ENCODE results near the gene PLIN3.
"Not testable (repeated sequence)": the region's sequence is repeated elsewhere in the genome, so short reads cannot be mapped to it uniquely, and the experiment has no call there.

The PLIN3 gene

DNA sequence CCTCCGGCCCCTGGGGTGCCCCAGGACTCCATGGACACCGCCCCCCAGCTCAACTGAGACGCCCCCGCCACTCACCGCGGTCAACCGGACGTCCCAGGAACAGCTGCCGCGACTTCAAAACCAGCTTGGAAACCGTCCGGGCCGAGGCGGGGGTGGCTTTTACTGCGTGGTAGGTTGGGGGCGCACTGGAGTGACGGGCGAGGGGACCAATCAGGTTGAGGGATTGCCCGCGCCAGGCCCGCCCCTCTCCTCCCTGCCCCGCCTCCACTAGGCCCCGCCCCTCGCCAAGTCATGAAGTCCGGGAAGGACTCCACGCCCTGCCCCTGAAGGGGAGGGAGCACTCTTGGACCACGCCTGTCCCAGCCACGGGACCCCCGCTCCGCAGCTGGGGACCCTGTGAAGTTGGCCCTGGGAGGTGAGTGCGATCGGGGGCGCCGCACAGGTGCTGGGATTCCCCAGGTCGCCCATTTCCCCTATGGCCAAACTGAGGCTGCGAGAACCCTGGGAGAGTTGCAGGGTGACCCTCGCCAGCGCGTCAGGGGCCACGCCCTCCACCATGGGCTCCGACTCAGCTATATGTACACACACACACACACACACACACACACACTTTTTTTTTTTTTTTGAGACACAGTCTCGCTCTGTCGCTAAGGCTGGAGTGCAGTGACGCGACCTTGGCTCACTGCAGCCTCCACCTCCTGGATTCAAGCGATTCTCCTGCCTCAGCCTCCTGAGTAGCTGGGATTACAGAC lies at the start of gene PLIN3:
TSS of gene PLIN3 (minus strand) at position 134 of the 752 bp plus-strand sequence. CDS start 6,273 bp downstream, outside the sequence.
- peak; percentile 95 for DNase-seq

DNA sequence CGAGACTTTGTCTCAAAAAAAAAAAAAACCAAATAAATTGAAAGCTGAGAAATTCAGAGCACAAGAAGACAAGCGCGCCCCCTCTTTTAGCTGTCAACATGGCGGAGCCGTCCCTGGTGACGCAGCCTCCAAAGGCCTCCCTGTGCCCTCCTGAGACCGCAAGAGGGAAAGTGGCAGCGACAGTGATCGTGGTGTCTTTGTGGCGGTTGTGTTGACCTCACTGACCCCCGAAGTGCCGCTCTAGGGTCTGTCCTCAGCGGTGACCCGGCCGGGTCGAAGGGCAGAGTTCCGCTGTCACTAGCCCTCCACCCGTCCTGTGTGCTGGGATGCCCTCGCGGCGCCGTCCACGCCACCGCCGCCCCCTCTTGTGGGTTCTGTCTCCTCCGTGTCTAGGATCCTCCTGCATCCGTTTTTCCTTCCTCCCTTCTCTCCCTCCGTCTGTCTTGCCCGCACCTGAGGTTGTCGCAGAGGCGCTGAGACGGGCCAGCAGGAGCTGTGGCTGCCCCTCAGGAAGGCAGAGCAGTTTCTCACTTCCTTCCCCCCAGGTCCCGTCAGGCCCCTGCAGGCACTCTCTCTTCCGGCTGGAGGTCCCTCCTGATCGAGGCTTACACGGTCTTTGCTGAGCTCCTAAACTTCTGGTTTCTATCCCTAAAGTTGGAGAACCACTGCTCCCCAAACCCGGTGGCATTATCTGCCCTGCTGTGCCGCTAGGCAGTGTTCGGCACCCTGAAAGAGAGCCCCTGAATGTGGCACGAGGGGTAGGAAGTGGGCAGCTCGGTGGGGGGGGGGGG lies 49.0 kb upstream of the PLIN3 start:
- no peak for DNase-seq

GRCh38 chr19:4914736-4915501 lies 47.5 kb upstream of the PLIN3 start:
- peak; percentile 61 for DNase-seq

GRCh38 chr19:4913996-4914735 lies 46.7 kb upstream of the PLIN3 start:
- DNase-seq = no peak

DNA sequence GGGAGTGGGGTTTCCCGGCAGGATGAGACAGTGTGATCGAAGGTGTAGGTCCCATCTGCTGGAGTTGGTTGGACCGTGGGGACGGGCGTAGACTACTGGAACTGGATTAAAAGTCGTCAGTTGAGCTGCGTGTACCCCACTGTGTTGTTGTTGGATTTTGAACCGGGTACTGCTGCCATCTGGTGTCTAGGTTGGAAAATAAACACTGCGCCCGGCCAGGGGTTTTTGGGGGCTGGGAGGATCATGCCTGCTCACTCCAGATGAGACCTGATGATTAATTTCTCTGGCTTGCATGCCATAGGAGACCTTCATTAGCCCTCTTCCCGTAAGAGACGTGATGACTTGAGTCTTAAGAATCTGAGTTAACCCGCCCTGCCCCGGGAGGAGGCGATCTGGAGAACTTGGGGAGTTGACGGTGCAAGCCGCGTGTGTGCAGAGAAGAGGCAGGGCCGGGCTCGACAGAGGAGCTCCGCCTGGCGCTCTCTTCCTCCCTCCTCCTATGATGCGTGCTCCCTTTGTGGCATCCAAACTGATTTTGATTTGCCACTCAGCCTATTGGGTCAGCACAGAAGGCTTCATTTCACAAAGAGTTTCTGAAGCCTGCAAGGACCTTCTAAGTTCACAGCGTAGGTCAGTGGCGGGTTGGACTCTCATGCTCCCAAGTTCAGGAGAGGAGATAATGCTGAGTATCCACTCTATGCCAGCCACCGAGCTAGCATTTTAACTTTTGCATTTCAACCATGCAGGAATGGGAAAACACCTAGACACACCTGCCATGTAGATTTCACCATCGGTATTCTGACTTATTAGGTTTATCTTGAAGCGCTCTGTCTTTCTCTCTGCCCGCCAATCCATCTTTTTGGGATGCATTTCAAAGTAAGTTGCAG lies 44.6 kb upstream of the PLIN3 start:
- peak; percentile 60 for DNase-seq

DNA sequence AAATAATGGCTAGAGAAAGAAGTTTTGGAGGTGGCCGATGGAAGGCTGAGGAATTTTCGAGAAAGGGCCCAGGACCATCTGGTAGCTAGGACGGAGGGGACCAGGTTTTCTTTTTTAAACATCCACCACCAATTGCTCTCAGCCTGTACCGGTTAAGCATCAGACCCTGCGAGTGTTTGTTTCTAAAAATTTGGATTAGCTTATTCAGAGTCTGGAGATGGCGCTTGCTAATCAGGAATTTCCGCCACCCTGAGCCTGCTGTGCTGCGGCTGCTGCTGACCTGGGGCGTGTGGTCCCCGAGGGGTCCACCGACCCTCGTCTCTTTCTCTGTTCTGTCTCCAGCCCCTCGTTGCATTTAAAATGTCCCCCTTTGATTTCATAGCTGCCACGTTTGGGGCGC lies 43.8 kb upstream of the PLIN3 start:
- no peak for DNase-seq

GRCh38 chr19:4910594-4911281 lies 43.3 kb upstream of the PLIN3 start:
- DNase-seq = no peak

DNA sequence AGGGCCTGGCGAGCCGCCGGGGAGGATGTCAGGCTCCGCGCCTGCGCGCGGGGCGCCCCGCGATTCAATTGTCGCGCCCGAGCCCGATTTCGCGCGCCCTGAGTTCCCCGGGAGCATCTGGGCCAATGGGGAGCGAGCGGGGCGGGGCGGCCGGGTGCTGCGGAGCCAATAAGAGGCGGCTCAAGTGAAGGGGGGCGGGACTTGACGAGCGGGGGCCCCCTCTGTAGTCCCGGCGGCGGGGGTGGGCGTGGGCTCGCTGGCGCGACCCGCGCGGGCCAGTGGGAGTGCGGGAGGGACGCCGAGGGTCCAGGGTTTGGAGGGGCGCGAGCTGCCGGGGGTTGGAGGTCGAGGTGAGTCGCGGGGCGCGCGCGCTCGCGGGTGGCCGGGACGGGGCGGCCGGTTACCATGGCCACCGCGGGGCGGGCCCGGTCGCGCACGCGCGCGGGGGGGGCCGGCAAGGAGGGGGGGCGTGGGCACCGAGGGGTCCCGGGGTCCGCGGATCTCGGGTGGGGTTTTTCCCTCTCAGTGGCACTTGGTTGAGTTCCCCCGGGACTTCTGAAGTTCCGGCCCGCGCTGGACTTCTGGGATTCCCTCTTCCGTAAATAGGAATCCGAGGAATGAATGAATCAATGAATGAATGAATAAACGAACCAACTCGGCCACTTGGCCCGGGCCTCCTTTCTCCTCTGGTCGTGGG lies 42.6 kb upstream of the PLIN3 start:
- peak; percentile 93 for DNase-seq

DNA sequence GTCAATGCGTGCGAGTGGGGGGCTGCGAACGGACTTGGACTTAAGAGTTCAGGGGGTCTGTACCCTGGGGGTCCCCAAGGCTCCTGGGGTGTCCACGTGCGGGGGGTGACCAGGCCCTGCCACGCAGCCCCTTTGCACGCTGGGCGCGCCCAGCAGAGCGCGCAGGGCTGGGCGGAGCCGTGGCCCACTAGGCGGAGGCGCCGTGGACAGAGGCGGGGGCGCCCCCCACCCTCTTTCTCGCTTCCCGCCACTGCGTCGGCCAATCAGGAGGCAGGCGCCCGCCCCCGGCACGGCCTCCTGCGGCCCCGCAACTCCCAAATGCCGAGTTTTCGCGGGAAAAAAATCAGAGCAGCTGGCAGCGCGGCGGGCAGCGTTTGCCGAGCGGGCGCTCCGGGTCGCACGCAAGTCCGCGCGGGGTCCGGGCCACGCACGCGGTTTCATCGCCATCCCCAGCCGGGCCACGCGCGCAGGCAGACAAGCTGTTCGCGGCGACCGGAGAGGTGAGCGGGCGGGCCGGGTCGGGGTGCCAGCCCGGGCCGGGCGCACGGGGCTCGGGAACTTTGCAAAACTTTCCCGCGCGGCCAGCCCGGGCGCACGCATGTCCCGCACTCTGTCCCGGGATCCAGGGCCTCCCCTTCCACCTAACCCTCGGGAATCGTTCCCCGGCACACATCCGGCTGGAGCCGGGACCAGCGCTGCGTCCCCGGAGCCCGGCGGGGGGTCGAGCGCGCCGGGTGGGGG lies 41.9 kb upstream of the PLIN3 start, which contains the start of gene UHRF1:
TSS of gene UHRF1 (plus strand) at position 346 of the 741 bp plus-strand sequence. CDS start 1,385 bp downstream, outside the sequence.
- DNase-seq = peak; percentile 68

DNA sequence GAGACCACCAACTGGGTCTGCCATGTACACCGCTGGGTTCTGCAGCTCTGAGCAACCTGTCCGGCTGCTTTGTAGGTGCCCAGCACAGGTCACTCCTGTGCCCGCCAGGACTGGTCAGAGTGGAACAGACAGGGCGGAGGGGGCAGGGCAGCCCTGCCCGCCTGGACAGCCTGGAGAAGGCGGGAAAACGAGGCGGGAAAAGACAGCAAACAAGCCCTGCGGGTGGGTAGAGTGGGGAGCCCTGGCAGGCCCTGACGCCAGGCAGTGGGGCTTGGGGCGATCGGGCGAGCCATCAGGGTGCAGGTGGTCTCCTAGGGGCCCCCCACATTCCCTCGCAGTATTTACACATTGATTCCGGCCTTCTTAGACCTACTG lies 41.3 kb upstream of the PLIN3 start:
- DNase-seq = no peak

- no peak for DNase-seq
These were observed 40.9 kb upstream of the PLIN3 start for GRCh38 chr19:4908360-4908759.

DNA sequence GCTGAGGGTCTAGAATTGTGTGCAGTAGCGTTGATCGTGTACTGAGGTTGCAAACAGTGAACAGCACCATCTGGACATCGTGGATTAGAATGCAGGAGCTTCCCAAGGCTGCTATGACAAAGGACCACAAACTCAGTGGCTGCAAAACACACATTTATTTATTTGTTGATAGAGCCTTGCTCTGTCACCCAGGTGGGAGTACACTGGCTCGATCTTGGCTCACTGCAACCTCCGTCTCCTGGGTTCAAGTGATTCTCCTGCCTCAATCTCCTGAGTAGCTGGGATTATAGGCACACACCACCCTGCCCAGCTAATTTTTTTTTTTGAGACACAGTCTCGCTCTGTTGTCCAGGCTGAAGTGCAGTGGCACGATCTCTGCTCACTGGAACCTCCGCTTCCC lies 39.5 kb upstream of the PLIN3 start:
- DNase-seq = no peak

DNA sequence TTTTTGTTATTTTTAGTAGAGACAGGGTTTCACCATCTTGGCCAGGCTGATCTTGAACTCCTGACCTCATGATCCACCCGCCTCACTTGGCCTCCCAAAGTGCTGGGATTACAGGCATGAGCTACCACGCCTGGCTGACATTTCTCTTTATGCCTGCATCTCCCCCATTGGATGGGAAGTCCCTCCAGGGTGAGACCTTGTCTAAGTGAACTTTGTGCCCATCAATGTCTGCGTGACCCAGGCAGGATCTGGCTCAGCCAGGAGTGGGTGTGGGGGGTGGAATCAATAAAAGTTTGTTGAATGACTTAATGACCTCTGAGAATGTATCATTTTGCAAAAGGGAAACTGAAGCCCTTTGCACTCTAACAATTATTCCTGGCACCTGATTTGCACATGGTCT lies 37.0 kb upstream of the PLIN3 start:
- DNase-seq = no peak

DNA sequence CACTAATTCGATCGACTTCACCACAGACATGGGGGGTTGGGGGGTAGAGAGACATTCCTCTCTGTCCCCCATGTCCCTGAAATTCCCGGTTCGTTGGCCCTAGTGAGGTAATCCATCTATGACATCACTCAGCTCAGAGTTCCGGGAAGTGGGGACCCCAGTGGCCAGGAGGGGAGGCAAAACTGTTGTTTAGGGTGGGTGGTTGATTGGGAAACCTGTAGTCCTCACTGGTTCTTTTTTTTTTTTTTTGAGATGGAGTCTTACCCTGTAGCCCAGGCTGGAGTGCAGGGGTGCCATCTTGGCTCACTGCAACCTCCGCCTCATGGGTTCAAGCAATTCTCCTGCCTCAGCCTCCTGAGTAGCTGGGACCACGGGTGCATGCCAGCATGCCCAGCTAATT lies 35.3 kb upstream of the PLIN3 start, which contains the start of gene ARRDC5:
TSS of gene ARRDC5 (minus strand) at position 101 of the 400 bp plus-strand sequence. CDS start at position 30, 71 bp downstream.
- no peak for DNase-seq

DNA sequence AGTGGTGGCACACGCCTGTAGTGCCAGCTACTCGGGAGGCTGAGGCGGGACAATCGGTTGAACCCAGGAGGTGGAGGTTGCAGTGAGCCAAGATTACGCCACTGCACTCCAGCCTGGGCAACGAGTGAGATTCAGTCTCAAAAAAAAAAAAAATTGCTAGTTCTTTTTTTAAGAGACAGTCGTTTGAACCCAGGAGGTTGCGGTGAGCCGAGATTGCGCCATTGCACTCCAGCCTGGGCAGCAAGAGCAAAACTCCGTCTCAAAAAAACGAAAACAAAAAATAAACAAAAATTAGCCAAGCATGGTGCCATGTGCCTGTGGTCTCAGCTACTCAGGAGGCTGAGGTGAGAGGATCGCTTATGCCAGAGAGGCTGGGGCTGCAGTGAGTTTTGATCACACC lies 33.4 kb upstream of the PLIN3 start:
- not testable (repeated sequence) for DNase-seq

DNA sequence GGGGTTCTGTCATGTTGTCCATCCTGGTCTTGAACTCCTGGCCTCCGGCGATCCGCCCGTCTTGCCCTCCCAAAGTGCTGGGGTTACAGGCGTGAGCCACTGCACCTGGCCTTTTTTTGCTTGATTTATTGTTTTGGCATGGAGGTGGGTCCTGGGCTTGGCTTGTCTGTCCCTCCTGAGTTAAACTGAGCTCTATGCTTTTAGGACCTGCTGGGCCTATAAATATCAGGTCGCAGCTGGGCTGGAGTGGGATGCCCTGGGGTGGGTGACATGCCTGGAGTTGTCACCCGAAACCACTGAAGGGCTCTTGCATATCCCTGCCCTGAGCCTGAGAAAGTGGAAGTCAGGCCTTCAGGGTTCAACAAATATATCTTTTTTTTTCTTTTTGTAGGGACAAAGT lies 29.7 kb upstream of the PLIN3 start:
- no peak for DNase-seq

DNA sequence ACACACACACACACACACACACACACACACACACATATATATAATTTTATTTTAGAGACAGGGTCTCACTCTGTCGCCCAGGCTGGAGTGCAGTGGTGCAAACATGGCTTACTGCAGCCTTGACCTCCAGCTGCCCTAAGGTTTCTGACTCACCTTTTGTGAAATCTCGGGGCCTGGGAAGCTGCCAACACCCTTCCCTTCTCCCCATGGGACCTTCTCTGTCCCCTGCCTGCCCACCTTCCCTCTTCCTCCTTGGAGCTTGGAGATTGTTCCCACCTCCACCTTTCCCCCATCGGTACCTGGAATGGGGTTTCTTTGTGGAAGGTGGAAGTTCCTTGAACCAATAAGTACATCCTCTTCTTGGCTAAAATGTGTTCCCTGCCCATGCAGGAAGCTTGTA lies 28.9 kb upstream of the PLIN3 start:
- no peak for DNase-seq

- not testable (repeated sequence) for DNase-seq
These were observed 25.5 kb upstream of the PLIN3 start for GRCh38 chr19:4892962-4893361.

DNA sequence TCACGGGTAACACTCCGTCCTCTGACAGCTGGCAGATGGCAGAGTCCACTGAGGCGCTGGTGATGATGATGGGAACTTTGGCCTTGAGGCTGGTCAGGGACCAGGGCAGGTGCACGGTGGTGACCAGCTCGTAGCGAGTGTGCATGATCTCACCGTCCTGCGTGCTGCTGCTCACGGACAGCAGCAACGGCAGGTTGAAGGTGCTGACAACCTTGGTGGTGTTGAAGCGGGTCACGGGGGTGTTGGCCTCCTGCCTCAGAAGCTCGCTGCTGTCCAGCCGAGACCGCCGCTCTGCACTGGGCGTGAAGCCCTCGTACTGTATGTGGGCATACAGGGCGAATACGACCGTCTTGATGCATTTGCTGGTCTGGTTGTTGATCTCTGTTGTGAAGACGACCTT lies 23.6 kb upstream of the PLIN3 start:
- no peak for DNase-seq
